GM12875 (cell line): ENCODE measurements around the gene ALKBH5.
A peak's percentile ranks its signal among the peaks of the same experiment; 100 is the strongest.

ENCODE experiments used
- H3K4me3 ChIP-seq: one replicate; pipeline ENCODE4 v1.5.1; 2011; ENCODE audit warnings: low read depth, low read length, control low read depth
- CTCF ChIP-seq: IDR thresholded peaks from 2 replicates; pipeline ENCODE4 v1.5.1; 2011; ENCODE audit warnings: low read depth, mild to moderate bottlenecking, control low read depth, inconsistent platforms, low read length, moderate library complexity, borderline replicate concordance; ENCODE audit not compliant: insufficient read depth

ALKBH5 gene

GRCh38 chr17:18157354-18157985 lies 26.2 kb upstream of the ALKBH5 start:
- TF ChIP-seq CTCF = no peak
- no peak overlapping the region for H3K4me3 ChIP-seq

GRCh38 chr17:18158022-18158600 lies 25.5 kb upstream of the ALKBH5 start:
- peak overlapping the region; percentile 49 for H3K4me3 ChIP-seq
- no peak for TF ChIP-seq CTCF

- no peak overlapping the region for H3K4me3 ChIP-seq
- TF ChIP-seq CTCF = no peak
Observed at GRCh38 chr17:18159551-18160120, 24.0 kb upstream of the ALKBH5 start.

GRCh38 chr17:18160128-18160856 lies 23.3 kb upstream of the ALKBH5 start:
- TF ChIP-seq CTCF = no peak
- H3K4me3 ChIP-seq = no peak overlapping the region

- TF ChIP-seq CTCF = no peak
- H3K4me3 ChIP-seq = no peak overlapping the region
Observed at GRCh38 chr17:18161207-18162145, 22.2 kb upstream of the ALKBH5 start.

GRCh38 chr17:18163547-18163946 lies 20.1 kb upstream of the ALKBH5 start:
- TF ChIP-seq CTCF = no peak
- no peak overlapping the region for H3K4me3 ChIP-seq
